MM.1S (cell line): Measurements from ENCODE around the gene STRA6.

Experiments
- DNase-seq: peaks from one replicate; pipeline ENCODE4 v3.0.0-alpha.2; 2015
- H2AFZ ChIP-seq: fragments of 300-600 bp; sonication (generic); 2 replicates; pipeline ENCODE4 v1.6.0; 2016; ENCODE audit warnings: antibody characterized with exemption, low read length
- H3F3A ChIP-seq: fragments of 300-600 bp; sonication (generic); 2 replicates; pipeline ENCODE4 v1.6.1; 2016; ENCODE audit warnings: mild to moderate bottlenecking, antibody characterized with exemption, low read length, moderate library complexity, mixed read lengths; ENCODE audit not compliant: insufficient read depth
- H3K27ac ChIP-seq: fragments of 300-600 bp; sonication (generic); 2 replicates; pipeline ENCODE4 v1.5.1; 2016; ENCODE audit warnings: mild to moderate bottlenecking, low read length
- H3K27me3 ChIP-seq: fragments of 300-600 bp; sonication (generic); replicated peaks from 2 replicates; pipeline ENCODE4 v1.6.0; 2016; ENCODE audit warnings: low read length; ENCODE audit not compliant: insufficient read depth
- H3K36me3 ChIP-seq: fragments of 300-600 bp; sonication (generic); replicated peaks from 2 replicates; pipeline ENCODE4 v1.6.1; 2016; ENCODE audit warnings: mild to moderate bottlenecking, low read length, mixed read lengths; ENCODE audit not compliant: insufficient read depth
- H3K4me1 ChIP-seq: fragments of 300-600 bp; sonication (generic); 2 replicates; pipeline ENCODE4 v1.6.1; 2016; ENCODE audit warnings: low read length, mixed read lengths
- H3K4me2 ChIP-seq: fragments of 300-600 bp; sonication (generic); 2 replicates; pipeline ENCODE4 v1.6.0; 2016; ENCODE audit warnings: low read depth, low read length
- H3K4me3 ChIP-seq: fragments of 300-600 bp; sonication (generic); 2 replicates; pipeline ENCODE4 v1.5.1; 2016; ENCODE audit warnings: low read length, mixed read lengths
- H3K79me2 ChIP-seq: fragments of 300-600 bp; sonication (generic); 2 replicates; pipeline ENCODE4 v1.6.1; 2016; ENCODE audit warnings: mixed run types, low read length, mixed read lengths
- H3K9ac ChIP-seq: fragments of 300-600 bp; sonication (generic); 2 replicates; pipeline ENCODE4 v1.6.1; 2016; ENCODE audit warnings: low read length, mixed read lengths
- H3K9me2 ChIP-seq: fragments of 300-600 bp; sonication (generic); replicated peaks from 2 replicates; pipeline ENCODE4 v1.6.1; 2016; ENCODE audit warnings: mild to moderate bottlenecking, low read length, mixed read lengths; ENCODE audit not compliant: insufficient read depth
- H3K9me3 ChIP-seq: fragments of 300-600 bp; sonication (generic); replicated peaks from 2 replicates; pipeline ENCODE4 v1.6.1; 2016; ENCODE audit warnings: mild to moderate bottlenecking, low read length, mixed read lengths; ENCODE audit not compliant: insufficient read depth
- H4K20me1 ChIP-seq: fragments of 300-600 bp; sonication (generic); 2 replicates; pipeline ENCODE4 v1.6.1; 2016; ENCODE audit warnings: mild to moderate bottlenecking, low read length, moderate library complexity, mixed read lengths; ENCODE audit not compliant: insufficient read depth
- CTCF ChIP-seq: fragments of 300-600 bp; sonication (generic); IDR thresholded peaks from 2 replicates; pipeline ENCODE4 v1.5.1; 2016; ENCODE audit warnings: antibody characterized with exemption, low read length, mixed read lengths
- EZH2 ChIP-seq: fragments of 300-600 bp; sonication (generic); optimal IDR thresholded peaks from 2 replicates; pipeline ENCODE3; 2017; ENCODE audit warnings: low read depth, mild to moderate bottlenecking, antibody characterized with exemption, low read length, mixed read lengths
- EZH2phosphoT487 ChIP-seq: fragments of 300-600 bp; sonication (generic); IDR thresholded peaks from 2 replicates; pipeline ENCODE4 v1.6.1; 2018; ENCODE audit warnings: antibody characterized with exemption, low read length

The STRA6 gene

DNA sequence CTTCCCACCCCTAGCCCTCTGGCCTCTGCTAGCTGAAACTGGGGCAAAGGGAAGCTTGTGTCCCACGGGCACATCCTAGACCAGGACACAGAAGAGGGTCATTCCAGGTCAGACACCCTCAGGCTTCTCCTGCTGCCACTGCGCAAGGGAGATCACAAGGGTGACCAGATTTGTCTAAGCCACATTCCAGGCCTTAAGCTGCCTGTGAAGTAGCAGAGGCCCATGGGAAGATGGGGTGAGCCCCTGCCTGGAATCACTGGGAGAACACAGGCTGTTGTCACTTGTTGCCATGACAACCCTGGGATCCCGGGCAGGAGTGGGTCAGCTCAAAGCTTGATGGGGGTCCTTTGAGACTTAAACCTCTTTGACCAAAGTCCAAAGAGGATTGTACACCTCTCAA is 10.8 kb downstream of the STRA6 start:
- H3K36me3 ChIP-seq, result no peaks in the 10 kb centered on the region
- H3K4me3 ChIP-seq, result no peak overlapping the region
- no peak overlapping the region for H3K4me2 ChIP-seq
- H3F3A ChIP-seq, result no peaks in the 10 kb centered on the region
- H3K9me3 ChIP-seq, result no peaks in the 10 kb centered on the region
- no peak overlapping the region for H2AFZ ChIP-seq
- no peak for DNase-seq
- no peak overlapping the region for H3K27ac ChIP-seq
- peaks cover 97% of the 10 kb centered on the region for H3K27me3 ChIP-seq
- no peak overlapping the region for H3K9ac ChIP-seq
- H3K4me1 ChIP-seq, result no peaks in the 10 kb centered on the region
- TF ChIP-seq CTCF (no peak), EZH2 (no peak), EZH2phosphoT487 (no peak)
- H3K9me2 ChIP-seq, result no peaks in the 10 kb centered on the region
- H4K20me1 ChIP-seq, result no peaks in the 10 kb centered on the region
- no peaks in the 10 kb centered on the region for H3K79me2 ChIP-seq

GRCh38 chr15:74188216-74188615 is 14.4 kb downstream of the STRA6 start:
- H3K27ac ChIP-seq, result no peak overlapping the region
- no peak overlapping the region for H3K4me3 ChIP-seq
- H4K20me1 ChIP-seq, result no peaks in the 10 kb centered on the region
- no peak for TF ChIP-seq EZH2
- TF ChIP-seq CTCF, result no peak
- TF ChIP-seq EZH2phosphoT487, result no peak
- no peaks in the 10 kb centered on the region for H3K36me3 ChIP-seq
- H3K4me2 ChIP-seq, result no peak overlapping the region
- H3K79me2 ChIP-seq, result no peaks in the 10 kb centered on the region
- H3K27me3 ChIP-seq, result peaks cover 98% of the 10 kb centered on the region
- H2AFZ ChIP-seq, result no peak overlapping the region
- H3K4me1 ChIP-seq, result no peaks in the 10 kb centered on the region
- no peak overlapping the region for H3K9ac ChIP-seq
- H3K9me3 ChIP-seq, result no peaks in the 10 kb centered on the region
- no peaks in the 10 kb centered on the region for H3F3A ChIP-seq
- no peak for DNase-seq
- no peaks in the 10 kb centered on the region for H3K9me2 ChIP-seq

DNA sequence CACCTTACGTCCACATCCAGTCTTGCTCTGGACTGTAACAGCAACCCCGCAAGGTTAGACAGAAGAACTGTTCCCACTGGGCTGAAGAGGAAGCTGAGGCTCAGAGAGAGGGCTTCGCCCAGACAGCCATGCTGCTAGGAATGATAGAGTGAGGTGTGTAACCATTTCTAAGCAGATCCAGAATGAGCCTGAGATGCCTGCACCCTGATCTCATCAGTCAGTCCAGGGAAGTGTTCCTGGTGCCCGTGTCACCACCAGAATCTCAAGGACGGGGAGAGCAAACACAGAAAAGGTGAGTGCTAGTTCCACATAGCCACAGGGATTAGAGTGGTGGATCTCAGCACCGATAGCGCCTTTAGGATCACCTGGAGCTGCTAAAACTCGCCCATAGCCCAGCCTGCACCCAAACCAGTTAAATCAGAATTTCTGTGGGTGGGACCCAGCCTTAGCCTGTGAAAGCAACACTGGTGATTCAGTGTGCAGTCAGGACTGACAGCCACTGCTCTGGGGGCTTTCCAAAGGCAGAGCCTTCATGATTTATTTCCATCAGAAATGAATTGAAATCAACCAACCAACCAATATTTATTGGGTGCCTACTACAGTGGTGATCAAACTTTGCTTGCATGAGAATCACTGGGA is 16.8 kb downstream of the STRA6 start:
- H3K4me3 ChIP-seq, result no peak overlapping the region
- H3K4me2 ChIP-seq, result no peak overlapping the region
- no peak overlapping the region for H3K9ac ChIP-seq
- H3K79me2 ChIP-seq, result no peaks in the 10 kb centered on the region
- H3K27ac ChIP-seq, result no peak overlapping the region
- TF ChIP-seq EZH2phosphoT487 (no peak), CTCF (no peak), EZH2 (no peak)
- no peaks in the 10 kb centered on the region for H3K36me3 ChIP-seq
- no peaks in the 10 kb centered on the region for H3K9me3 ChIP-seq
- H3K9me2 ChIP-seq, result no peaks in the 10 kb centered on the region
- H3K4me1 ChIP-seq, result no peaks in the 10 kb centered on the region
- no peaks in the 10 kb centered on the region for H4K20me1 ChIP-seq
- no peak for DNase-seq
- peaks cover 97% of the 10 kb centered on the region for H3K27me3 ChIP-seq
- no peak overlapping the region for H2AFZ ChIP-seq
- H3F3A ChIP-seq, result no peaks in the 10 kb centered on the region
